NCI-H82 treated with DMSO at 0.1 percent for 48 hours (cell line): ENCODE results near the gene LRRC3B.
A peak's percentile ranks its signal among the peaks of the same experiment; 100 is the strongest.
"Not testable (repeated sequence)": the region's sequence is repeated elsewhere in the genome, so short reads cannot be mapped to it uniquely, and the experiment has no call there.

Experiments used
- DNase-seq: peaks from one replicate; lab custom pipeline; 2025; ENCODE audit not compliant: unreplicated experiment; lab: John Stamatoyannopoulos, UW

The LRRC3B gene

DNA sequence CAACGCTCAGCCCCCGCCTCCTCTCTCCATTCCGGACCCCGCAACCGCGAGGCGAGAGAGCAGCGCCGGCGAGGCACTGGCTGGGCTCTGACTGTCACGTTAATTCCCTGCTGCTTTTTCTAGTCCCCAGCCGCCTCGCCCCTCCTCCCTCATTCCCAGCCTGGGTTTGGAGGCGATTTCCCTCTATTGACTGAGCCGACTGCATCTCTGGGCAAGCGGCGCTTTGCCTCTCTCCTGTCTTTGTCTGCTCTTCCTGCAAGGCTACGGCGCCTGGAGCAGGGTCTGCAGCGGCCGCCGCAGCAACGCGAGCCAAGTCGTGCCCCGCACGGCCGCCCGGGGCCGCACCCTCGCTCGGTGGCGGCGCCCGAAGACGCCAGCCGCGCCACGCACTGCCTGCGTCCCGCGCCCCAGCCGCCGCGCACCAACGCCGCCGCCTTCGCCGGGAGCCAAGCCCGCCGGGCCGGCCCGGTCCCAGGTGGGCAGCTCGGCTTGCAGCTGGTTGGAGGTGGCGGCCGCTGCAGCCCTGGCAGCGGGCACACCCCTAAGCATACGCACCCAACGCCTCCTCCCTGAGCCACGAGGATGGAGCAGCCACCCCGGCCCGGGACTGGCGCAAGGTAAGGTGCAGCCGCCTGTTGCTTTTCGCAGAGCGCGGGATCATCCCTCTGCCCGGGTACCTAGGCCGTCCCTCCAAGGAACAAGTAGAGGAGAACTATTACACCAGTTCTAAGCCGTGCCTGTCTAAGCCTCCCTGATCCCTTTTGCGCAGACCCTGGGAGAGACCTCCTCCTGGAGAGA, at the start of gene LRRC3B:
TSS of gene LRRC3B (plus strand) at position 152 of the 798 bp plus-strand sequence. CDS start 86,901 bp downstream, outside the sequence.
- DNase-seq: peak; percentile 27

- no peak for DNase-seq
Measured at GRCh38 chr3:26574766-26575165, 47.8 kb upstream of the LRRC3B start.

DNA sequence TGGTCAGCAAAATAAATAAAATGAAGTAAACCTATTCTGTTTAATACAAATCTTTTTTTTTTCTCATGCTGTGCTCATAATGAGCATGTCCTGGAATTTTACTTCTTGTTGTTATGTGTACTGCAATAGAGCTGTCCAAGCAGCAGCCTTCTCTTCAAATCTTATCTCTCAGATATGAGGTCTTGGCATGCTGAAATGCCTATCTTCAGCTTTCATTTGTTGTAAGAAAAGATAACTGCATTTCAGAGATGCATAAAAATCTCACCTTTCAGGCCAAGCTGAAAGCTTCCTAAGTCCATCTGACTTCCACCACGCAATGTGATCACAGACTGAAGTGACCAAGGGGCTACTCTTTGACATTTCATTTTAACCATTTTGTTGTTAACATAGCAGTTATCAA, 43.5 kb upstream of the LRRC3B start:
- DNase-seq: no peak

- no peak for DNase-seq
Measured at GRCh38 chr3:26587571-26587970, 35.0 kb upstream of the LRRC3B start.

- DNase-seq: no peak
Measured at GRCh38 chr3:26588931-26589330, 33.6 kb upstream of the LRRC3B start.

GRCh38 chr3:26589678-26590077, 32.9 kb upstream of the LRRC3B start:
- DNase-seq: no peak

GRCh38 chr3:26590919-26591484, 31.6 kb upstream of the LRRC3B start:
- no peak for DNase-seq

DNA sequence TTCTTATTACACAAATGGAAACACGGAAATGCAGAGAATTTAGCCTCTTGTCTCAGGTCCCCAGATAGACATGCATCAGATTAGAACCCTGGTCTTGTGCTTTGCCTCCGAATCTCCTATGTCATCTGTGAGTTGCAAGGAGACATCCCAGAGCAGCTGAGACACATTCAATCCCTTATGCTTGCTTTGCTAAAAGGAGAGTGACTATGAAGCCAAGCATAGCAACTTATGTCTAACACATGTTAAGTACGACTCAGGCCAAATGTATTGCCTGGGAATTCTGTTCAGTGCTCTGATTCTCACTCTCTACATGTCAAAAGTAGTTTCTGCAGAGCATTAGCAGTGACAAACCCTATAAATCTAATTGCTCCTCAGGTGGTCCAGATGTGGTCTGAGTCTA, 30.6 kb upstream of the LRRC3B start:
- DNase-seq: no peak

GRCh38 chr3:26592451-26592850, 30.1 kb upstream of the LRRC3B start:
- no peak for DNase-seq

GRCh38 chr3:26596335-26596734, 26.2 kb upstream of the LRRC3B start:
- no peak for DNase-seq

GRCh38 chr3:26603311-26603710, 19.3 kb upstream of the LRRC3B start:
- DNase-seq: not testable (repeated sequence)

- not testable (repeated sequence) for DNase-seq
Measured at GRCh38 chr3:26603771-26604170, 18.8 kb upstream of the LRRC3B start.

DNA sequence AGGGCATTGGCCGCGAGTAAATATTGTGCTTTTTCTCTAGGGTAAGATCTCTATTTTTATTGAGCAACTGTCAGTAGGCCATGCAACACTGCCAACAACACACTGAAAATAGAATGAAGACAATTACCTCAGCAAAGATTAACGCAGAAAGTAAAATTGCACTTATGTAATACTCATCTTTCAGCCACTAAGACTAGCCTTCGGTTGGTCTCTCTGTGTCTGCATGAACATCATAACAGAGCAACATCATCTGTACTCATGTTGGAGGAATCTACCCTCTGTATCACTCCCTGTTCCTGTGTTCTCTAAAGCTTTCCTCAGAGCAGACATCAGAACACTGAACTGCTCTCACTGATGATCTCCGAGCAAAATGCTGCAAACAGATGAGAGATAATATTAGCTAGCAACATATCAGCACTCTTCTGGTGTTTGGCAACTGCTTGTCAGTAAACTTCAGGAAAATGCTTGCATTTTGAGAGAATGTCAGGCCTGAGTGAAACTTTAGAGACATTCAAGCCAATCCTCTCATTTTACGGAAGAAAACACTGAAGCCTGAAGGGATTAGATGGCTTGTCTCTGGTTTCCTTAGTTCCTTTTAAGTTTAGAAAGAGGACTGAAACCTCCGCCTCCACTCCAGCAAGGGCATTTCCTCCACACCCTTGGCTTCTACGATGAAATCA, 8.4 kb upstream of the LRRC3B start:
- no peak for DNase-seq

- no peak for DNase-seq
Measured at GRCh38 chr3:26621176-26621575, 1.4 kb upstream of the LRRC3B start.

DNA sequence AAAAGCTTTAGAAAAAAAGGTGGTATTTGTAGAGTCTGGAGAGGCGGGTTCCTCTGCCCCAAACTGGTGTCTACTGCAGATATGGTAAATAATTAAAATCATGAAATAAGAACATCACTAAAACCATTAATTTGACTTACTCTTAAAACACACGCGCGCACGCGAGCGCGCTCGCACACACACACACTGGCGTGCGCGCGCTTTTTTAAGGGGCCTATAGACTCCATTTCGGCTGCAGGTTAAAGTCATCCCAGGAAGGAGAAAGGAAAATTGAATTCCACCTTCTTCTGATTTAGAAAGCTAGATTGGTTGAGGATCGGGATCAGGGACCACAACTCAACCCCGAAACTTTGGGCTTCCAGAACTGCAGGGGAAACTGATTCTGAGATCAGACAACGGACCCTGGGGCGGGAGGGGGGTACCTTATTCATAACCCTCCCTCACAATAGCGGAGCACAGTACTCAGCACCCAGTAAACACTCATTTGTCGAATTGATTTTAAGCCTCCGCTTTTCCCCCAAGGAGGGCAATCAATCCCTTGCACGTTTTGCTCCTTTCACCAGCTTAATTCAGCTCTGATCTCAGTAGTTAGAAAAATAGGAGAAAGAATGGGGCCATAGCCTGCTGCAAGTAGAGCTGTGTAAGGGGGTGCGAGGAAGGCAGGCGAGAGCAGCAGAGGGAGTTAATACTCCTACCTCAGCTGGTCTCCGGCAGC, 509 bp upstream of the LRRC3B start:
- no peak for DNase-seq

- DNase-seq: no peak
Measured at GRCh38 chr3:26623419-26624208, 1.0 kb downstream of the LRRC3B start.

GRCh38 chr3:26624209-26624765, 1.7 kb downstream of the LRRC3B start:
- DNase-seq: no peak

DNA sequence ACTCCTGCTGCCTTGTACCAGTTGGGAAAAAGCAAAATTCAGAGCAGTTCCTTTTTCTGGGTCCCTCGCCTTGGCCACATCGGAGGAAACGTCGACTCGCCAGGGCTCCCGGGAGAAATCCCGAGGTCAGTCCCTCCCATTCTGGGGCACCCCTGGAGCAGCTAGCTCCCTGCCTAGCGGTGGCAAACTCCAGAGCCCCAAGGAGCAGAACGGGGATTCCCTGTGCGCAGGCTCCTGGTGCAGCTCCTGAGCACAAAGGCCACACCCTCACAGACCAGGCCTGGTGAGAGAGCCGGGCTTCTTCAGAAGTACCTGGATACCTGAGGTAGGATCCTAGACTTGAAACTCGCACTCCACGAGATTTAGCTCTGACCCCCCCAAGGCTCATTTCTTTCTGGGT, 2.6 kb downstream of the LRRC3B start:
- no peak for DNase-seq

DNA sequence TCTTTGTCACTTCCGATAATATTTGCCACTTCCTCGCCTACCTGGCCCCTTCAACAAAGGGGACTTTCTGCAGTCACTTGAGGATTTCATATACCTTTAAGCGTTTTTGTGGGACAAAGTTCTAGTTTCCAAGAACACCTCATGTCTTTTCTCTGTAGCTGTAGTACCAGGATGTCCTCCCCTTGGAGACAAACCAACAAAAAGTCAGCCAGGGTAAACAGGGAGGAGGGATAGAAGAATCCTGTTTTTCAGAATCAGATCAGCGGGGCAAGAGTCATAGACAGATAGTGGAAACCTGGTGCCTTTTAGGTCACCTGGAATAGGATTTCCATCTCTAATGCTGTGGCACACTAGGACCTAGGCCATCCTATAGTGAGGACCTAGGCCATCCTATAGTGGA, 4.5 kb downstream of the LRRC3B start:
- DNase-seq: no peak

- no peak for DNase-seq
Measured at GRCh38 chr3:26628915-26629314, 6.3 kb downstream of the LRRC3B start.
